Gastroesophageal sphincter (tissue), 3 donors: ENCODE results near the gene CACNA1C.

Experiments used
- EP300 ChIP-seq: sonication (generic); formaldehyde crosslinking; IDR thresholded peaks from one replicate; pipeline ENCODE4 v1.6.1; 2017; ENCODE audit warnings: antibody characterized with exemption, mild to moderate bottlenecking
- POLR2A ChIP-seq, 2 donors: fragments of 450-650 bp; IDR thresholded peaks; one replicate each; pipeline ENCODE4 v1.6.1; 2017; ENCODE audit warnings: antibody characterized with exemption in 2 of 2, mild to moderate bottlenecking in 2 of 2, moderate library complexity in 1 of 2
- TF ChIP-seq, protein P1 (sequence below), 4 experiments: fragments of 200-600 bp in 2 of 4; fragments of 450-650 bp in 2 of 4; sonication (generic) in 1 of 4; IDR thresholded peaks; one replicate each; pipeline ENCODE4 v1.5.1; 2017 to 2019; ENCODE audit warnings: antibody characterized with exemption in 4 of 4, mild to moderate bottlenecking in 2 of 4, moderate library complexity in 2 of 4

DNA sequence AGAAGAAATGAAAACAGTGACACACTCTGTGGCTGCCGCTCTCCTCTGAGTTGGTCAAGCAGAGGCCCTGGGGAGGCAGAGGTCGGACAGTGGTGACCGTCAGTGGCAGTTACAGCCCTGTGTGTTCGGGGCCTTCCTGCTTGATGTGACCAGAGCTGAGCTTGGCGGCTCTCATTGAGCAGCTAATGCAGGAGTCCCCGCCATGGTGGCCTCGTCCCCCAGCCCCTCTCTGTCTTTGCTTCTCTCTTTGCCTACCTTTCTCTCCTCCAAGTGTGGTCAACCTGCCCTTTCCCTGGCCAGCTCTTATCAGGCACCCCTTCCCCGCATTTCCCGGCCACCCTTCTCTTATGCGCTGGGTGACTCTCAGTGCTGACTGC is 362.8 kb downstream of the CACNA1C start:
- TF ChIP-seq, protein P1, sequence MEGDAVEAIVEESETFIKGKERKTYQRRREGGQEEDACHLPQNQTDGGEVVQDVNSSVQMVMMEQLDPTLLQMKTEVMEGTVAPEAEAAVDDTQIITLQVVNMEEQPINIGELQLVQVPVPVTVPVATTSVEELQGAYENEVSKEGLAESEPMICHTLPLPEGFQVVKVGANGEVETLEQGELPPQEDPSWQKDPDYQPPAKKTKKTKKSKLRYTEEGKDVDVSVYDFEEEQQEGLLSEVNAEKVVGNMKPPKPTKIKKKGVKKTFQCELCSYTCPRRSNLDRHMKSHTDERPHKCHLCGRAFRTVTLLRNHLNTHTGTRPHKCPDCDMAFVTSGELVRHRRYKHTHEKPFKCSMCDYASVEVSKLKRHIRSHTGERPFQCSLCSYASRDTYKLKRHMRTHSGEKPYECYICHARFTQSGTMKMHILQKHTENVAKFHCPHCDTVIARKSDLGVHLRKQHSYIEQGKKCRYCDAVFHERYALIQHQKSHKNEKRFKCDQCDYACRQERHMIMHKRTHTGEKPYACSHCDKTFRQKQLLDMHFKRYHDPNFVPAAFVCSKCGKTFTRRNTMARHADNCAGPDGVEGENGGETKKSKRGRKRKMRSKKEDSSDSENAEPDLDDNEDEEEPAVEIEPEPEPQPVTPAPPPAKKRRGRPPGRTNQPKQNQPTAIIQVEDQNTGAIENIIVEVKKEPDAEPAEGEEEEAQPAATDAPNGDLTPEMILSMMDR (IDR thresholded peaks at IDR 0.05), result no peak
- TF ChIP-seq POLR2A (IDR thresholded peaks at IDR 0.05) (no peak), EP300 (no peak)
